NCI-H1048 (cell line): Measurements from ENCODE around the gene PDE2A.

Source experiments
- DNase-seq: peaks from one replicate; lab custom pipeline; 2025; lab: John Stamatoyannopoulos, UW

Gene PDE2A

GRCh38 chr11:72614381-72614780 lies 59.8 kb downstream of the PDE2A start:
- no peak for DNase-seq

- no peak for DNase-seq
Observed at GRCh38 chr11:72613977-72614376, 60.2 kb downstream of the PDE2A start.

GRCh38 chr11:72613450-72613849 lies 60.8 kb downstream of the PDE2A start:
- no peak for DNase-seq

GRCh38 chr11:72609476-72609875 lies 64.7 kb downstream of the PDE2A start:
- no peak for DNase-seq

- no peak for DNase-seq
Observed at GRCh38 chr11:72609045-72609444, 65.2 kb downstream of the PDE2A start.

GRCh38 chr11:72607496-72607895 lies 66.7 kb downstream of the PDE2A start:
- no peak for DNase-seq

- DNase-seq = no peak
Observed at GRCh38 chr11:72606748-72607468, 67.3 kb downstream of the PDE2A start.

- DNase-seq = no peak
Observed at GRCh38 chr11:72605973-72606747, 68.1 kb downstream of the PDE2A start.

- no peak for DNase-seq
Observed at GRCh38 chr11:72604256-72604655, 70.0 kb downstream of the PDE2A start.

- no peak for DNase-seq
Observed at GRCh38 chr11:72602250-72602904, 71.8 kb downstream of the PDE2A start.

- DNase-seq = no peak
Observed at GRCh38 chr11:72600557-72600956, 73.7 kb downstream of the PDE2A start.

- DNase-seq = no peak
Observed at GRCh38 chr11:72599325-72600117, 74.7 kb downstream of the PDE2A start.

GRCh38 chr11:72598906-72599305 lies 75.3 kb downstream of the PDE2A start:
- no peak for DNase-seq

GRCh38 chr11:72598466-72598865 lies 75.8 kb downstream of the PDE2A start:
- DNase-seq = no peak

GRCh38 chr11:72597721-72598120 lies 76.5 kb downstream of the PDE2A start:
- no peak for DNase-seq

- no peak for DNase-seq
Observed at GRCh38 chr11:72595292-72595684, 78.9 kb downstream of the PDE2A start.

GRCh38 chr11:72594493-72595291 lies 79.5 kb downstream of the PDE2A start:
- no peak for DNase-seq

- no peak for DNase-seq
Observed at GRCh38 chr11:72592698-72593495, 81.3 kb downstream of the PDE2A start.

GRCh38 chr11:72591785-72592502 lies 82.3 kb downstream of the PDE2A start:
- DNase-seq = no peak

- no peak for DNase-seq
Observed at GRCh38 chr11:72591023-72591422, 83.2 kb downstream of the PDE2A start.
